ENCODE results near the gene LARGE2. TPM values are rescaled to one million over a fixed set of nuclear protein-coding genes. Genes with fewer than 3 reads are reported as not detected.

LARGE2 gene
- total RNA-seq, 1 donor from 2014 or later = 6.6 TPM

DNA sequence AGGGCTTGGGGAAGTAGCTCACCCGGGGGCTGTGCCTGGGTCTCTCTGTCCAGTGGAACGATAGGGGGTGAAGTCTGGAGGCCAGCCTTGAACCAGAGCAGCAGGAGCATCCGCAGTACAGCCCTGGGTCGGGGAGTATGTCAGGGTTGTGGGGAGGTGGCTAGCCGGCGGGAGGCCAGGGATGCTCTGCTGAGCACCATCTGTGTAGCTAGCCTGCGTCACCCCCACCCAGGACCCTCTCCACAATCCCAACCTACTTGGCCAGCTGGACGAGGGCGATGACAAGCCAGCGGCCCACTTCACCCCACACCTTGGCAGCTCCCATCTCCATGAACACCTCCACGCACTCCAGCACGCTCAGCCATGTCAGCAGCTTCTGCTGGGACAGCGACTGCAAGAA lies 7.0 kb upstream of the LARGE2 start:
- peaks cover 0 to 50% of the 10 kb centered on the region in 2 donors for H3K36me3 ChIP-seq
- intact Hi-C loops (cut with DNase I) = loop anchor here (5.0 kb wide), 2 partner anchors 68 to 207 kb away; partner anchors contain the start of genes CRY2 and PHF21A

GRCh38 chr11:45917286-45917622 lies 5.2 kb upstream of the LARGE2 start:
- Histone ChIP-seq H3K4me3 (peak overlapping the region; percentile 73 to 96), H3K36me3 (peaks cover 0 to 36% of the 10 kb centered on the region in 2 donors), H3K9me3 (no peaks in the 10 kb centered on the region), H3K27me3 (peaks cover under 1% of the 10 kb centered on the region), H3K4me1 (peaks cover 31% of the 10 kb centered on the region), H3K27ac (peak overlapping the region; percentile 85)
- no peak for DNase-seq (ENCODE audit: extremely low spot score in 2 of 2)
- intact Hi-C loops (cut with DNase I) = loop anchor here (5.0 kb wide), 2 partner anchors 70 to 205 kb away; partner anchors contain the start of genes CRY2 and PHF21A
- no peak for TF ChIP-seq POLR2AphosphoS5 (IDR thresholded peaks at IDR 0.05; ENCODE audit: insufficient read depth in 1 of 2, low read depth in 1 of 2)
- TF ChIP-seq POLR2A (IDR thresholded peaks at IDR 0.05) = no peak
- TF ChIP-seq, protein P1, sequence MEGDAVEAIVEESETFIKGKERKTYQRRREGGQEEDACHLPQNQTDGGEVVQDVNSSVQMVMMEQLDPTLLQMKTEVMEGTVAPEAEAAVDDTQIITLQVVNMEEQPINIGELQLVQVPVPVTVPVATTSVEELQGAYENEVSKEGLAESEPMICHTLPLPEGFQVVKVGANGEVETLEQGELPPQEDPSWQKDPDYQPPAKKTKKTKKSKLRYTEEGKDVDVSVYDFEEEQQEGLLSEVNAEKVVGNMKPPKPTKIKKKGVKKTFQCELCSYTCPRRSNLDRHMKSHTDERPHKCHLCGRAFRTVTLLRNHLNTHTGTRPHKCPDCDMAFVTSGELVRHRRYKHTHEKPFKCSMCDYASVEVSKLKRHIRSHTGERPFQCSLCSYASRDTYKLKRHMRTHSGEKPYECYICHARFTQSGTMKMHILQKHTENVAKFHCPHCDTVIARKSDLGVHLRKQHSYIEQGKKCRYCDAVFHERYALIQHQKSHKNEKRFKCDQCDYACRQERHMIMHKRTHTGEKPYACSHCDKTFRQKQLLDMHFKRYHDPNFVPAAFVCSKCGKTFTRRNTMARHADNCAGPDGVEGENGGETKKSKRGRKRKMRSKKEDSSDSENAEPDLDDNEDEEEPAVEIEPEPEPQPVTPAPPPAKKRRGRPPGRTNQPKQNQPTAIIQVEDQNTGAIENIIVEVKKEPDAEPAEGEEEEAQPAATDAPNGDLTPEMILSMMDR (IDR thresholded peaks at IDR 0.05) = no peak

More for the DNA sequence above, 7.0 kb upstream of the LARGE2 start:
- Histone ChIP-seq H3K27ac (no peak overlapping the region), H3K27me3 (no peaks in the 10 kb centered on the region), H3K4me3 (no peak overlapping the region), H3K4me1 (peaks cover 19% of the 10 kb centered on the region), H3K9me3 (no peaks in the 10 kb centered on the region)
- DNase-seq (ENCODE audit: extremely low spot score in 2 of 2) = no peak
- TF ChIP-seq POLR2A (IDR thresholded peaks at IDR 0.05) (no peak), POLR2AphosphoS5 (IDR thresholded peaks at IDR 0.05; ENCODE audit: insufficient read depth in 1 of 2, low read depth in 1 of 2) (no peak)
- TF ChIP-seq, protein P1 (IDR thresholded peaks at IDR 0.05) = no peak

GRCh38 chr11:45917623-45918330 lies 4.7 kb upstream of the LARGE2 start, which contains the start of gene PEX16:
Gene PEX16, minus strand, starts transcription at chr11:45917877. Its CDS starts 66 bp downstream, at chr11:45917811.
- H3K36me3 ChIP-seq = peaks cover 0 to 31% of the 10 kb centered on the region in 2 donors
- intact Hi-C loops (cut with DNase I) = loop anchor here (5.0 kb wide), 2 partner anchors 70 to 205 kb away; partner anchors contain the start of genes CRY2 and PHF21A
- peak; percentile 92 to 97 for TF ChIP-seq POLR2AphosphoS5 (IDR thresholded peaks at IDR 0.05; ENCODE audit: insufficient read depth in 1 of 2, low read depth in 1 of 2)
- TF ChIP-seq, protein P1 (IDR thresholded peaks at IDR 0.05) = no peak
- peak; percentile 22 to 55 for TF ChIP-seq POLR2A (IDR thresholded peaks at IDR 0.05)

DNA sequence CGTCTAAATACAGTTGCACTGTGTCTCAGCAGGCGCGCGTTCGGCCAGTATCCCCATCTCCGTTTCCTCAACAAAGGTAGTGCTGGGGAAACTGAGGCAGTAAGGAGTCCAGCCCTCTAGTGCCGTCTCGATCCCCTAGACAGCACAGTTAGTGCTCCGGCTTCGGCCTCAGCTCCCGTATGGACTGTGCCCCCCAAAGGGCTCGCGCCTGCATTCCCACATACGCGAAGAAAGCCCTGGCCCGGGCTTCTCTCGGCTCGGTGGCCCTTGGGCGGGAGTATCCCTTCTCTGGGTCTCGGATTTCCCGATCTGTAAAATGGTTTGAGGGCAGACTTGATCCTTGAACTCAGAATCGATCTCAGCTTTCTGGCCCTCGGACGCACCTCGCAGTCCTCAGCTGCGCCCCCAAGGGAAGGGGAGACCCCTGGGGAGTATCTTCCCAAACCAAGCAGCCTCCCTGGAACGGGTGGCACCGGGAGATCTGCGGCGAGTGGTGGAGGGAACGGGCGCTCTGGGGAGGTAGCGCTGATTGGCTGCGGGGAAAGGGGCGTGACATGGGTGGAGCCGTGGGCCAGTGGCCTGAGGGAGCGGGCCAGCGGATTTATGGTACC lies 4.0 kb upstream of the LARGE2 start:
- Histone ChIP-seq H3K4me1 (peaks cover 37% of the 10 kb centered on the region), H3K36me3 (peaks cover 0 to 24% of the 10 kb centered on the region in 2 donors), H3K27me3 (peaks cover 12% of the 10 kb centered on the region), H3K27ac (peak overlapping the region; percentile 85), H3K4me3 (peak overlapping the region; percentile 73 to 96), H3K9me3 (no peaks in the 10 kb centered on the region)
- TF ChIP-seq, protein P1 (IDR thresholded peaks at IDR 0.05) = no peak
- peak in 1 of 2 donors; percentile 67 for TF ChIP-seq POLR2A (IDR thresholded peaks at IDR 0.05)
- TF ChIP-seq POLR2AphosphoS5 (IDR thresholded peaks at IDR 0.05; ENCODE audit: insufficient read depth in 1 of 2, low read depth in 1 of 2) = peak; percentile 11 to 79
- intact Hi-C loops (cut with DNase I) = loop anchor here (5.0 kb wide), 2 partner anchors 71 to 204 kb away; partner anchors contain the start of genes CRY2 and PHF21A
- no peak for DNase-seq (ENCODE audit: extremely low spot score in 2 of 2)

More at GRCh38 chr11:45917623-45918330, 4.7 kb upstream of the LARGE2 start, which contains the start of gene PEX16:
- Histone ChIP-seq H3K27ac (peak within 1 kb of the TSS; percentile 85), H3K9me3 (no peaks in the 10 kb centered on the region), H3K27me3 (peaks cover 6% of the 10 kb centered on the region), H3K4me3 (peak within 1 kb of the TSS; percentile 73 to 96), H3K4me1 (peaks cover 36% of the 10 kb centered on the region)
- DNase-seq (ENCODE audit: extremely low spot score in 2 of 2) = peak in 1 of 2 donors; percentile 99

All from vagina (tissue), 2 donors.